GM12865 (cell line): Measurements from ENCODE around the gene CCNY.

Experiments
- DNase-seq: peaks from one replicate; pipeline ENCODE4 v3.0.0; 2010; ENCODE audit warnings: low read depth
- H3K4me3 ChIP-seq: 2 replicates; pipeline ENCODE4 v1.5.1; 2011; ENCODE audit warnings: mild to moderate bottlenecking, low read depth, low read length, control low read depth
- TF ChIP-seq, protein P1 (sequence below): IDR thresholded peaks from 2 replicates; pipeline ENCODE4 v1.5.1; 2011; ENCODE audit warnings: low read length, control low read depth, low read depth, inconsistent platforms; ENCODE audit not compliant: insufficient read depth; ENCODE audit errors: missing control alignments

Gene CCNY

DNA sequence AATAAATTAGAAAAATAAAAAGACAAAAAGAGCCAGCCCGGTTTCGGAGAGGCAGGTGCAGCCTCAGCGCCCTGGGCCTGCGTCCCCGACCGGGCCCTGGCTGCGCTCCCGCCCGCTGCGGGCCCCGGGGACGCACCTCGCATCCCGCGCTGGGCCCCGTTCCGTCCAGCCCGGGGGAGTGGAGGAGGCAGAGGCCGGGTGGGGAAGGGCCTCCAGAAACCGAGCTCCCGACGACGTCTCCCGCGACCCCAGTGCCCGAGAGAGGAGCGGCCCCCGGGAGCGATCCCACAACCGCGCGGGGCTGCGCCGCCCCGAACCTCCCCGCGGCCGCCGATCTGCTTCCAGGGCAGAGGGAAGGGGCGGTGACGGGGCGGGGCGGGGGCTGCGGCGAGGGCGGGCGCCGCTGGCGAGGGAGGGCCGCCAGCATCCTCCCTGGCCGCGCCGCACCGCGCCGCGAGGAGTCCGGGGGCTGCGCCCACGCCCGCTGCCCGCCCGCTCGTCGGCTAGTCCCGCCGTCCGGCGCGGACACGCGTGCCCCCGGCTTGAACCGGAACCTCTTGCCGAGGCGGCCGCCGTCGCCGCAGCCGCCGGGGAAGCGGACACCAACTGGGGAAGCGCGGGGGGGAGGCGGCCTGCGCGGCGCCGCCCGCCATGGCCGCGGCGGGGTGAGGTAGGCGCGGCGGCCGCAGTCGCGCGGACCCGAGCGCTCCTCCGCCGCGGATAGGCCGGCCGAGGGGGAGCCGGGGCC, at the start of gene CCNY:
TSS of gene CCNY (plus strand) at position 426 of the 748 bp plus-strand sequence. CDS start 545 bp downstream, outside the sequence.
- peak; percentile 82 for DNase-seq
- peak within 1 kb of the TSS; percentile 91 for H3K4me3 ChIP-seq
- TF ChIP-seq, protein P1, sequence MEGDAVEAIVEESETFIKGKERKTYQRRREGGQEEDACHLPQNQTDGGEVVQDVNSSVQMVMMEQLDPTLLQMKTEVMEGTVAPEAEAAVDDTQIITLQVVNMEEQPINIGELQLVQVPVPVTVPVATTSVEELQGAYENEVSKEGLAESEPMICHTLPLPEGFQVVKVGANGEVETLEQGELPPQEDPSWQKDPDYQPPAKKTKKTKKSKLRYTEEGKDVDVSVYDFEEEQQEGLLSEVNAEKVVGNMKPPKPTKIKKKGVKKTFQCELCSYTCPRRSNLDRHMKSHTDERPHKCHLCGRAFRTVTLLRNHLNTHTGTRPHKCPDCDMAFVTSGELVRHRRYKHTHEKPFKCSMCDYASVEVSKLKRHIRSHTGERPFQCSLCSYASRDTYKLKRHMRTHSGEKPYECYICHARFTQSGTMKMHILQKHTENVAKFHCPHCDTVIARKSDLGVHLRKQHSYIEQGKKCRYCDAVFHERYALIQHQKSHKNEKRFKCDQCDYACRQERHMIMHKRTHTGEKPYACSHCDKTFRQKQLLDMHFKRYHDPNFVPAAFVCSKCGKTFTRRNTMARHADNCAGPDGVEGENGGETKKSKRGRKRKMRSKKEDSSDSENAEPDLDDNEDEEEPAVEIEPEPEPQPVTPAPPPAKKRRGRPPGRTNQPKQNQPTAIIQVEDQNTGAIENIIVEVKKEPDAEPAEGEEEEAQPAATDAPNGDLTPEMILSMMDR = no peak

- TF ChIP-seq, protein P1 = no peak
- H3K4me3 ChIP-seq = no peak overlapping the region
- DNase-seq = no peak
Observed at GRCh38 chr10:35289198-35289597, 47.1 kb upstream of the CCNY start.

DNA sequence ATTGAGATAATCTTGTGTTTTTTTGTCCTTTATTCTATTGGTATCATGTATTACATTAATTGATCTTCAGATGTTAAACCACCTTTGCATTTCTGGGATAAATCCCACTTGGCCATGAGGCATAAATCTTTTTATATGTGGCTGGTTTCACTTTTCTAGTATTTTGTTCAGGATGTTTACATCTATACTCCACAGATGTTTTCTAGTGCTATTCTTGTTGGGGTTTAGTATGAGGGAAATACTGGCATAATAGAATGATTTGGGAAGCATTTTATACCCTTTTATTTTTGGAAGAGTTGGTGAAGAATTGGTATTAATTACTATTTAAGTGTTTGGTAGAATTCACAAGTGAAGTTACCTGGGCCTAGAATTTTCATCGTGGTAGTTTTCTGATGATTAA, 41.8 kb upstream of the CCNY start:
- DNase-seq = no peak
- TF ChIP-seq, protein P1 = no peak

GRCh38 chr10:35299016-35299415, 37.3 kb upstream of the CCNY start:
- H3K4me3 ChIP-seq = no peak overlapping the region
- TF ChIP-seq, protein P1 = no peak
- no peak for DNase-seq

More for the DNA sequence above, 41.8 kb upstream of the CCNY start:
- no peak overlapping the region for H3K4me3 ChIP-seq

DNA sequence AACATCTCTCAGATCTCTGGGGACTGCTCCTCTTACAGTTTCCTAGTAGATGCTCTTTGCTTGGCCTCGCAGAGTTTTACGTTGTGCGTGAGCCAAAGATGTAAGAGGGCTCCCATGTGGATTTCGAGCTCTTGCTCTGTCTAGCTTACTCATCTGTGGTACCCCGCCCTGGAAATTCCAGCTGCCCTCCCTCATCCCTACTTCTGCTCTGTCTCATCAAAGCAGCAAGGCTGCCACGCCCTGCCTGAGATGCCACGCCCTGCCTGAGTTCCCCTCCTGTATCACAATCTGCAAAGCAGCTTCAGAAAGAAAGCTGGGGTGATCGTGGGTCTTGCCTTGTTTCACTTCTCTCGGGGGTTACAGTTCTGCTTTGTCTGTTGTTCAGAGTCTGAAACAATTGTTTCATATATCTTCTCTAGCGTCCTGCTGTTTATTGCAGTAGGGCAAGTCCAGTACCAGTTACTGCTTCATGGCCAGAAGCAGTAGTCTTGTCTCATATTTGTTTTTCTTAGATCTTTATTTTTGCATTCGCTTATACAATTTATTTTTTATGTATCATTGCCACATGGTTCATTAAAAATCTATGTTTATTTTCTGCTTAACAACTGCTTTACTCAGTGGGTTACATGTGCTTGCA, 36.1 kb upstream of the CCNY start:
- DNase-seq = peak; percentile 78
- H3K4me3 ChIP-seq = no peak overlapping the region
- TF ChIP-seq, protein P1 = no peak

DNA sequence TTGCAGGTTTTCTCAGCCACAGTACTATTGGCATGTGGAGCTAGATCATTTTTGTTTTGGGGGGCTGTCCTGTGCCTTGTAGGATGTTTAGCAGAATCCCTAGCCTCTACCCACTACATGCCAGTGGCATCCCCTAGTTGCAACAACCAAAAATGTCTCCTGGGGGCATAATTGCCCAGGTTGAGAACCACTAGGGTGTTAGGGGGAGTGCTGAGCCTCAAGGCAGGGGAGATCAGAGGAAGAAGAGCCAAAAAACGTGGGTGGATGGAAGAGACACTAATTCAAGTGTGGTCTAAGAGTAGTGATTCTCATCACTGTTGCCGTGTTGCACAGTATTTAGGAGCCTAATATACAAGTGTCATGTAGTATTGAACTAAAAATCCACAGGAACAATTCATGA, 31.7 kb upstream of the CCNY start:
- TF ChIP-seq, protein P1 = no peak
- H3K4me3 ChIP-seq = no peak overlapping the region
- DNase-seq = no peak
